Measurements from ENCODE around the gene SHKBP1.
"Not testable (repeated sequence)": the region's sequence is repeated elsewhere in the genome, so short reads cannot be mapped to it uniquely, and the experiment has no call there.

Gene SHKBP1

DNA sequence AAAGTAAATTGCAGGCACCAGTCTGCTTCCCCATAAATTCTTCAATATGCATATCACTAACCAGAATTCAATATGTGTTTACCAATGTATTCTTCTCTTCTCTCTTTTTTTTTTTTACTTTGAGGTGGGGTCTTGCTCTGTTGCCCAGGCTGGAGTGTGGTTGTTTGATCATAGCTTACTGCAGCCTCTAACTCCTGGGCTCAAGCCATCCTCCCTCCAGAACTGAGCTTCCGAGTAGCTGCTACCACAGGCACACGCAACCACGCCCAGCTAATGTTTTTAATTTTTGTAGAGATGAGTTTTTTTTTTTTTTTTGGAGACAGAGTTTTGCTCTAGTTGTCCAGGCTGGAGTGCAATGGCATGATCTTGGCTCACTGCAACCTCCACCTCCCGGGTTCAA, 41.3 kb downstream of the SHKBP1 start:
- no peak for DNase-seq (ENCODE audit: low spot score)

DNA sequence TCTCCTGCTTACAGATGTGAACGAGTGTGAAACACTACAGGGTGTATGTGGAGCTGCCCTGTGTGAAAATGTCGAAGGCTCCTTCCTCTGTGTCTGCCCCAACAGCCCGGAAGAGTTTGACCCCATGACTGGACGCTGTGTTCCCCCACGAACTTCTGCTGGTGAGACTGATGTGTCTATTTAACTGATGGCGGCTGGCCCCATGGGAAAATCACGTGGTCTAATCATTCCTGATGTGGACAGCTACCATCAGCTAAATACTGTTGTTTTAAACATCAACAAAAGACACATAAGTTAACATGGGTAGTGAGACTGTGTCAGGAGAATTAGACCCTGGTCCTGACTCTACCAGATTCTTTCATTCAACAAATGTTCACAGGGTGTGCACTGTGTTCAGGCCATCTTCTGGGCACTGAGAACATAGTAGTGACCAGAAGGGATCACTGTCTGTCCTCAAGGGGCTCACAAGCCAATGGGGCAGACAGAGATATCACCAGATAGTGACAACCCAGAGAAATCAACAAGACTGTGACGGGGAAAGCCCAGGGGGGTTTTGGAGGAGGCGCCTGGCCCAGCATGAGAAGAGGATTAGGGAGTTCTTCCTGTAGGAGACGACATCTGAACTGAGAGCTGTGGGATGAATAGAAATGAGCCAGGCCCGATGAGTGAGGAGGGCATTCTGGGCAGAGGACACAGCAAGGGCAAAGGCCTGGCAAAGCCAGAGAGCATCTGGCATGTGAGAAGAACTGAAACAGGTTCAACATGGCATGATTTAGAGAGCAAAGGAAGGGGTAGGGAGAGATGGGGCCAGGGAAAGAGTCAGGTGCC, 42.9 kb downstream of the SHKBP1 start:
- DNase-seq (ENCODE audit: low spot score): no peak

DNA sequence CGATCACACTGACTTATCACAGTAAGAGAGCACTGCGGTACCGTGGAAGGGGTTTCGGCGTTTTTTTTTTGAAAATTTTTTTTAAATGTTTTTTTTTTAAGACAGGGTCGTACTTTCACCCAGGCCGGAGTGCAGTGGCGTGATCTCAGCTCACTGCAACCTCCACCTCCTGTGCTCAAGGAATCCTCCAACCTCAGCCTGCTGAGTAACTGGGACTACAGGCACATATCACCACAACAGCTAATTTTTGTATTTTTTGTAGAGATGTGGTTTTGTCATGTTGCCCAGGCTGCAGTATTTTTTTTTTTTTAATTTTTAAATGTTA, 43.5 kb downstream of the SHKBP1 start:
- DNase-seq (ENCODE audit: low spot score): no peak

DNA sequence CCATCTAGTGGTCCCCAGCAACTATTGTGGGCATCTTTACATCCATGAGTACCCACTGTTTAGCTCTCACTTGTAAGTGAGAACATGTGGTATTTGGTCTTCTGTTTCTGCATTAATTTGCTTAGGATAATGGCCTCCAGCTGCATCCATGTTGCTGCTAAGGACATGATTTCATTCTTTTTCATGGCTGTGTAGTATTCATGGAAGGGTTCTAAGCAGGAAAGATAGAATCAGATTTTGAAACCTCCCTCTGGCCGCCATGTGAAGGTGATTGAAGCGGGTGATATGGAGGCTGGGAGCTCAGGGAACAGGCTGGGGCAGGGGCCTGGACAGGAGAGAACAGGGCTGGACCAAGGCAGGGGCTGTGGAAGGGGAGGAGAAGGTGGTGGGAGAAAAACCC, 44.6 kb downstream of the SHKBP1 start:
- no peak for DNase-seq (ENCODE audit: low spot score)

DNA sequence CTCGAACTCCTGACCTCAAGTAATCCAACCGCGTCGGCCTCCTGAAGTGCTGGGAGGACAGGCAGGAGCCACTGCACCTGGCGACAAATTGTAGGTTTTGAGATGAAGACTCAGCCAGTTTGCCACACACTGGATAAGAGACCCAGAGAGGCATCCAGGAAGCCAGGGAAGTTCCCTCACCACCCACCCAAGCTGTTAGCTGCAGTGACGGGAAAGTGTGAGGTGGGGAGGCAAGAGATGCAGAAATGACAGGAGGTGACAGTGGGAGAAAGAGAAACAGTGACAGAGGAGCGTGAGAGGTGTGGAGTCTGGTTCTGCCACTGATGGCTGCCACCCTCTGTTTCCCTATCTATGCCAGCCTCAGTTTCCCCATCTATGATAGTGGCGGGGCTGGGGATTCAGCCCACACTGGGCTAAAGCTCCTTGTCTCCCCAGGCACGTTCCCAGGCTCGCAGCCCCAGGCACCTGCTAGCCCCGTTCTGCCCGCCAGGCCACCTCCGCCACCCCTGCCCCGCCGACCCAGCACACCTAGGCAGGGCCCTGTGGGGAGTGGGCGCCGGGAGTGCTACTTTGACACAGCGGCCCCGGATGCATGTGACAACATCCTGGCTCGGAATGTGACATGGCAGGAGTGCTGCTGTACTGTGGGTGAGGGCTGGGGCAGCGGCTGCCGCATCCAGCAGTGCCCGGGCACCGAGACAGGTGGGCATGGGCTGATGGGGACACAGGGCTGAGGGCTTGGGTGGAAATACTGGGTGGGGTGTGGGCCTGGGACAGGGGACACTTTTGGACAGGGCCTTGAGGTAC, 45.5 kb downstream of the SHKBP1 start:
- DNase-seq (ENCODE audit: low spot score): no peak

DNA sequence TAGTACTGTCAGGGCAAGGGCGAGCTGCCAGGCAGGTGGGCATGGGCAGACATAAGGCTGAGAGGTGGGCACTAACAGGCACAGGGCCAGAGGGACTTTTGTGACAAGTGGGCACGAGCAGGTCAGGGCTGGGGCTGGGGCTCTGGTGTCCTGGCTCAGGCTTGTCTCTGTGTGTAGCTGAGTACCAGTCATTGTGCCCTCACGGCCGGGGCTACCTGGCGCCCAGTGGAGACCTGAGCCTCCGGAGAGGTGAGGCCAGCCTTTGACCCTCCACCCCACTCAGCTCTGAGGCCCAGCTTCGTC, 46.1 kb downstream of the SHKBP1 start:
- no peak for DNase-seq (ENCODE audit: low spot score)

DNA sequence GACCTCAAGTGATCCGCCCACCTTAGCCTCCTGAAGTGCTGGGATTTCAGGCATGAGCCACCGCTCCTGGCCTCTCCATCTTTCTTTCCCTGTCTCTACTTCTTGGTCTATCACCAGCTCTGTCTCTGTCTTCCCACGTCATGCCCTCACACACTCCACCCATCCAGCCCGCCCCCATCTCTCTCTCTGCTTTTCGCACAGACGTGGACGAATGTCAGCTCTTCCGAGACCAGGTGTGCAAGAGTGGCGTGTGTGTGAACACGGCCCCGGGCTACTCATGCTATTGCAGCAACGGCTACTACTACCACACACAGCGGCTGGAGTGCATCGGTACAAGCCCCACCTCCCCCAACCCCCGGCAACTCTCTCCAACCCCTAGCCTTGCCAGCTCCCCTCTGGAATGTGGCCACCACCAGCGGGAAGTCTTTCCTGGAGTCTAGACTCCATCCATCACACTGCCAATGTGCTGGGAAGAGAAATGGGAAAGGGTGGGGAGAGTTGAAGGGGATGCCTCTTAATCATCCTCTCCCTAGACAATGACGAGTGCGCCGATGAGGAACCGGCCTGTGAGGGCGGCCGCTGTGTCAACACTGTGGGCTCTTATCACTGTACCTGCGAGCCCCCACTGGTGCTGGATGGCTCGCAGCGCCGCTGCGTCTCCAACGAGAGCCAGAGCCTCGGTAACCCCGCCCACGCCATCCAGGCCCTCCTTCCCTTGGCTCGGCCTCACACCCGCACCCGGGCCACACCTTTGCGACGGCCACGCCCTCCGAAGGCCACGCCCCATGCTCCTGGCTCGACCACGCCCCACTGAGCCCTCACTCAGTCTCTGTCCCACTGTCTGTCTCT, 47.0 kb downstream of the SHKBP1 start:
- peak; percentile 81 for DNase-seq (ENCODE audit: low spot score)

DNA sequence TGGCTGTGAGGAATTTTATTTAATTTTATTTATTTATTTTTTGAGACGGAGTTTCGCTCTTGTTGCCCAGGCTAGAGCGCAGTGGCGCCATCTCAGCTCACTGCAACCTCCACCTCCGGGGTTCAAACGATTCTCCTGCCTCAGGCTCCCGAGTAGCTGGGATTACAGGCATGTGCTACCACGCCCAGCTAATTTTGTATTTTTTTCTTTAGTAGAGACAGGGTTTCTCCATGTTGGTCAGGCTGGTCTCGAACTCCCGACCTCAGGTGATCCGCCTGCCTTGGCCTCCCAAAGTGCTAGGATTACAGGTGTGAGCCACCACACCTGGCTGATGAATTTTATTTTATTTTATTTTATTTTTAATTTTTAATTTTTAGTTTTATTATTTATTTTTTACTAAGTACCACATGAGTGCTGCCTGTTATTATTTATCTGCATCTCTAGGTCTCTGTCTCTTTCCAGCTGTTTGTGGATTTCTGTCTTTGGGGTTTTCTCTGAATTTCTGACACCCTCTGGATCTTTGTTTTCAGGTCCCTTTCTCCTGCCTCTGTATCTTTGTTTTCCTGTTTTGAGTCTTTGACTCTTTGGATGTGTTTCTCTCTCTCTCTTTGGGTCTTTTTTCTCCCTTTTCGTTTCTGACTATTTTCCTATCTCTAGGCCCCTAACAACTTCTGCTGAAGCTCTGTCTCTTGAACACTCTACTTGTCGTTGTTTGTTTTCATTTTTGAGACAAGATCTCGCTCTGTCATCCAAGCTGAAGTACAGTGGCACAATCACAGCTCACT, 47.9 kb downstream of the SHKBP1 start:
- DNase-seq (ENCODE audit: low spot score): not testable (repeated sequence)

DNA sequence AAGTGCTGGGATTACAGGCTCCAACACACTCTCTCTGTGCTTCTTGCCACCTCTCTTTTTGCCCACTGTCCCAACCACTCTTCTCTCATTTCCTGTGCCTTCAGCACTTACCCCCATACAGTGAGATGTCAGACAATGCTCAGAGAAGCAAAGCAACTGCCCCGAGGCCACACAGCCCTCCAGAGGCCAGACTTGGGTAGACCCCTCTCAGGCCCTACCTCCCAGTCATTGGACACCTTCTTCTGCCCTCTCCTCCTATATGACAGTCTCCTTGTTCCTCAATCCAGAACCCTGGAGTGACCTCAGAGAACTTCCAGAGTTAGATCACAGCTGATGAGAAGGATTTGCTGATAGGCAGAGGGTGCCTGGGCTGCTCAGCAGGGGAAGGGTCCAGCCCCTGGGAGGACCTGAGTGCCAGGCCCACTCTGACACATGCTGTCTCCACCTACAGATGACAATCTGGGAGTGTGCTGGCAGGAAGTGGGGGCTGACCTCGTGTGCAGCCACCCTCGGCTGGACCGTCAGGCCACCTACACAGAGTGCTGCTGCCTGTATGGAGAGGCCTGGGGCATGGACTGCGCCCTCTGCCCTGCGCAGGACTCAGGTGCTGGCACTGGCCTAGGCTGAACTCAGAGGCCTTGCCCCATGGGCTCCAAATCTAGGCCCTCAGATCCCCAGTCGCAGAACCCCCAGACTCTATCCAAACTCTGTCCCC, 48.9 kb downstream of the SHKBP1 start:
- no peak for DNase-seq (ENCODE audit: low spot score)

DNA sequence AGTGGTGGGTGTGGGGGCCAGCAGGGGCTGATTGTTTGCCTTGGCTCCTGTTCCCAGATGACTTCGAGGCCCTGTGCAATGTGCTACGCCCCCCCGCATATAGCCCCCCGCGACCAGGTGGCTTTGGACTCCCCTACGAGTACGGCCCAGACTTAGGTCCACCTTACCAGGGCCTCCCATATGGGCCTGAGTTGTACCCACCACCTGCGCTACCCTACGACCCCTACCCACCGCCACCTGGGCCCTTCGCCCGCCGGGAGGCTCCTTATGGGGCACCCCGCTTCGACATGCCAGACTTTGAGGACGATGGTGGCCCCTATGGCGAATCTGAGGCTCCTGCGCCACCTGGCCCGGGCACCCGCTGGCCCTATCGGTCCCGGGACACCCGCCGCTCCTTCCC, 50.2 kb downstream of the SHKBP1 start:
- DNase-seq (ENCODE audit: low spot score): no peak

DNA sequence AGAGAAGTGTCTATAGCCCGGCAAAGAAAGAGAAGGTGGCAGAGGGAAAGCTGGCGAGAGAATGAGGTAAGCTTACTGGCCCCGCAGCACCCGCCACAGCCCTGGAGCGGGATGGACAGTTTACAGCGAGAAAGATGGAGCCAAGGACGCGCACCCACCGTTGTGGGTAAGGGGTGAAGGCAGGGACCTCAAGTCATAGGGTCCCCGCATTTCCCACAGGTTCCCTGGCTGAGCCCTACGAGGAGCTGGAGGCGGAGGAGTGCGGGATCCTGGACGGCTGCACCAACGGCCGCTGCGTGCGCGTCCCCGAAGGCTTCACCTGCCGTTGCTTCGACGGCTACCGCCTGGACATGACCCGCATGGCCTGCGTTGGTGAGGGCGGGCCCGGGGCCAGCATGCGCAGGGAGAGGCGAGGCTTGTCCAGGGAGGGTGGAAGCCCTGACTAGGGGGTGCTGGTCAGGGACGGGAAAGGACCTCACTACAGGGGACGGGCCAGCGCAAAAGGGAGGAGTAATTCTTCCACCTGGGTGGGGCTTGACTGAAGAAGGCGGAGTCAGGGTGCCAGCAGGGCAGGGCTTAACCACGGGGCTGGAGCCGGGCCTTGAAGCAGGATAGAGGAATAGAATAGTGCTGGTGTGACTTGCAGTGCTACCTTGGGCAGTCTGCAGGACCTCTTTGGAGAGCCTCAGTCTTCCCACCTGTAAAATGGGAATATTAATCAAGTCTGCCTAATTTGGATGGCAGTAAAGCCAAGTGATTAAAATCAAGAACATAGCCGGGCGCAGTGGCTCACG, 51.0 kb downstream of the SHKBP1 start:
- DNase-seq (ENCODE audit: low spot score): no peak

DNA sequence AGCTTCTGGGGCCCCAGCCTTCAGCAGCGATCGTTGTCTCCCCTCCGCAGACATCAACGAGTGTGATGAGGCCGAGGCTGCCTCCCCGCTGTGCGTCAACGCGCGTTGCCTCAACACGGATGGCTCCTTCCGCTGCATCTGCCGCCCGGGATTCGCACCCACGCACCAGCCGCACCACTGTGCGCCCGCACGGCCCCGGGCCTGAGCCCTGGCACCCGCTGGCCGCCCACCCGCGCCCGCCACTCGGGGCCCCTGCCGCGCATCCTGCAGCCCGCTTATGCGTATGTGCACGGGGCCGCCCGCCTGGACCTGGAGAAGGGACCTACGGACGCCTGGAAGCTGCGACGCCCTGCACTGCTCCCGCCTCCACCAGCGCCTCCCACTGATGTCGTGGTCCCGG, 52.7 kb downstream of the SHKBP1 start:
- DNase-seq (ENCODE audit: low spot score): no peak

DNA sequence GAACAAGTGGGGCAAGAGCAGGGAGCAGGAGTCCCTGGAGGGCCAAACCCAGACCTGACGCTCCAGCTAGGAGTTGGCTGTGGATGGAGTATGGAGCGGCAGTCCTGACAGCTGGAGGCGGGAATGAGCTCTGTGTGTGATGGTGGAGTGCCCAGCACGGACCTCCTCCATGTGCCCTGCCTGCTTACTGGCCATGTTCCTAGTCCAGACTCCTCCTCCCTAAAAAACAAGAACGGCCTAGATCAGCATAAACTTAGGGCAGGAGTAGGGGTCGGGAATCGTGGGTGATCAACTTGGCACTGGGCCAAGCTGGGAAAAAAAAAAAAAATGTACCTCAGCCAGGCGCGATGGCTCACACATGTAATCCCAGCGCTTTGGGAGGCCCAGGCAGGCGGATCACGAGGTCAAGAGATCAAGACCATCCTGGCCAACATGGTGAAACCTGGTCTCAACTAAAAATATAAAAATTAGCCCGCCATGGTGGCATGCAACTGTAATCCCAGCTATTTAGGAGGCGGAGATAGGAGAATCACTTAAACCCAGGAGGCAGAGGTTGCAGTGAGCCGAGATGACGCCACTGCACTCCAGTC, 54.0 kb downstream of the SHKBP1 start:
- DNase-seq (ENCODE audit: low spot score): no peak

DNA sequence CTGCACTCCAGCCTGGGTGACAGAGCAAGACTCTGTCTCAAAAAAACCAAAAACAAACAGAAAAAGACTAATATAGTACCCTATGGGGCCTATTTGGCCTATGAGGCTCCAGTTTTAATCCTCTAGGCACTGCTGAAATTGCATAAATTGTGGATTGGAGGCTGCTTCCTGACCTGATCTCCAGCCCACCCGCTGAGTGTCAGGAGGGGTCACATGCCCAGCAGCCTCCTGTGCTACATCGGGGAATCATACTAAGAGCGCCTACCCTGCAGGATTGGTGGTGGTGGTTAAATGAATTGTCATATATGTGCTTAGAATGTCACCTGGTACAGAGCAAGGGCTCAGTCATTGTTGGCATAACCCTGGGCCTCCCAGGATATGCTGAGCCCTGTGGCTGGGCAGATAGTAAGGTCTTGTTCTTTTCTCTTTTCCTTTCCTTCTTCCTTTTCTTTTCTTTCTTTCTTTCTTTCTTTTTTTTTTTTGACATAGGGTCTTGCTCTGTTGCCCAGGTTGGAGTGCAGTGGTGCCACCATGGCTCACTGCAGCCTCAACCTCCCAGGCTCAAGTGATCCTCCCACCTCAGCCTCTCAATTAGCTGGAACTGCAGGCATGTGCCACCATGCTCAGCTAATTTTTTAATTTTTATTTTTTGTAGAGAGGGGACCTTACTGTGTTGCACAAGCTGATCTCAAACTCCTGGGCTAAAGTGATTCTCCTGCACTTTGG, 55.8 kb downstream of the SHKBP1 start:
- no peak for DNase-seq (ENCODE audit: low spot score)

DNA sequence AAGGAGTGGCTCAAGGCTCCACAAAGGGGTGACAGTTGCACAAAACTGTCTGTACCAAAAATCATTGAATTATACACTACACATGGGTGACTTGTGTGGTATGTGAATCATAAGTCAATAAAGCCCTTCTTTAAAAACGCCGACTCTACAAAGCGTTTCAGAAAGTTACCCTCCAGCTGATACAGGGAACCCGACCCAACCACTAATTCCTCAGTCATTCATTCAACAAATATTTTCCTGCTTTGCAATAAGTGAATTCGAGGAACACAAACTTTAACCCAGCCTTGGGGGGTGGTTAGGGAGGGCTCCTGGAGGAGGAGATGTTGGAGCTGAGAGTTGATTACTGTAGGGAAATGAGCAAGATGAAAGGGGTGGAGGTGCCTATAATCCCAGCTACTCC, 56.5 kb downstream of the SHKBP1 start:
- no peak for DNase-seq (ENCODE audit: low spot score)

DNA sequence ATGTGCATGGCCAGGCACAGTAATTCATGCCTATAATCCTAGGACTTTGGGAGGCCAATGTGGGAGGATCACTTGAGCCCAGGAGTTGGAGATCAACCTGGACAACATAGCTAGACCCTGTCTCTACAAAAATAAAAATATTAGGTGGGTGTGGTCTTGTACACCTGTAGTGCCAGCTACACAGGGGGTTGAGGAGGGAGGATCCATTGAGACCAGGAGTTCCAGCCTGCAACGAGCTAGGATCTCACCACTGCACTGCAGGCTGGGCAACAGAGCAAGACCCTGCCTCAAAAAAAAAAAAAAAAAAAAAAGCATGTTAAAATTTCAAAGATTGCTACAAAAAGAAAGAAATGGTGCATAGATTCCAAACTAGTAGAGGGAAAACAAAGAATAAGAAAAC, 61.7 kb downstream of the SHKBP1 start:
- DNase-seq (ENCODE audit: low spot score): no peak

DNA sequence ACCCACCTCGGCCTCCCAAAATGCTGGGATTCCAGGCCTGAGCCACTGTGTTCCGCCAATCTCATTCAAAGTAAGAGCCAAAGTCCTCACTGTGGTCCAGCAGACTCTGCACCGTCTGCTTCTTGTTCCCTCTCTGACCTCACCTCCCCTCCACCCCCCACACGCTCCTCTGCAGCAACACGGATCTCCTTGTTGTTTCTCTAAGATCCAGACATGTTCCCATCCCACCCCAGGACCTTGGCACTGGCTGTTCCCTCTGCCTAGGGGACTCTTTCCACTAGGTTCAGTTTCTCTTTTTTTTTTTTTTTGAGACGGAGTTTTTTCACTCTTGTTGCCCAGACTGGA, 62.9 kb downstream of the SHKBP1 start:
- DNase-seq (ENCODE audit: low spot score): no peak

DNA sequence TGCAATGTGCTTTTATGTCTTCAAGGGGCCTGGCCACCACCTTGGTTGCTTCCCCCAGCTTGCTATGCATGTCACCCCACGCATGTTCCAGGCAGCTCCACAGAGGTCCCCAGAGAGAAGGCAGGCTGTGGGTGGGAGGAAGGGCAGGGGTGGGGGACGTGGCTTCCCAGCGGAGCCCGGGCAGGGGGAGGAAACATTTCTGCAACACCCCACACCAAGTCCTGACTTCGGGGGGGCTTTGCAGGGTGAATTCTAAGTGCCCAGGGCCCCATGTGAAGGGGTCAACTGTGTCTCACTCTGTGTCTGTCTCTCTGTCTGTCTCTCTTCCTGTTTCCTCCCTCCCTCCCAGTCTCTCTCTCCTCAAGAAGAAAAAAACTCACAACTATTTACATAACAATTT, 64.1 kb downstream of the SHKBP1 start:
- DNase-seq (ENCODE audit: low spot score): no peak
